GM19455 (cell line): ENCODE results near the gene RRAGA.
"Not testable (repeated sequence)": the region's sequence is repeated elsewhere in the genome, so short reads cannot be mapped to it uniquely, and the experiment has no call there.

ENCODE experiments used
- ATAC-seq: cut with Tn5 transposase; IDR thresholded peaks from one replicate; pipeline ENCODE4 v1.9.1; 2021; ENCODE audit not compliant: unreplicated experiment

The RRAGA gene

GRCh38 chr9:19074836-19075235 is 25.6 kb downstream of the RRAGA start:
- ATAC-seq = no peak

DNA sequence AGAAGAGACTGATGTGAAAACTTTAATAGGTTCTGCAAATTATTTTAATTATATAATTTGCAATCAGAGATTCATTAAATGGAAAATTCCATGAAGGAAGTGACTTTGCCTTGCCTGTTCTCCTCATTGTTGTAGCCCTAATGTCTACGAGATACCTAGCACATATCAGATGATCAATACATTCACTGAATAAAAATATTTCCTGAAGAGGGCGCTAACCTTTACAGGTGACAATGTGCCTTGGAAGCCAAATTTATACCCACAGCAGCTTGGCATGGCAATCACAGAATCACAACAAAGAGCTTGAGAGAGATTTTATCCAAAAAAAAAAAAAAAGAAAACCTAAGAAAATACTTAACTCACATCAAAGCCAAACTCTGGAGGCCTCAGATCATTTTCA is 36.1 kb downstream of the RRAGA start:
- no peak for ATAC-seq

DNA sequence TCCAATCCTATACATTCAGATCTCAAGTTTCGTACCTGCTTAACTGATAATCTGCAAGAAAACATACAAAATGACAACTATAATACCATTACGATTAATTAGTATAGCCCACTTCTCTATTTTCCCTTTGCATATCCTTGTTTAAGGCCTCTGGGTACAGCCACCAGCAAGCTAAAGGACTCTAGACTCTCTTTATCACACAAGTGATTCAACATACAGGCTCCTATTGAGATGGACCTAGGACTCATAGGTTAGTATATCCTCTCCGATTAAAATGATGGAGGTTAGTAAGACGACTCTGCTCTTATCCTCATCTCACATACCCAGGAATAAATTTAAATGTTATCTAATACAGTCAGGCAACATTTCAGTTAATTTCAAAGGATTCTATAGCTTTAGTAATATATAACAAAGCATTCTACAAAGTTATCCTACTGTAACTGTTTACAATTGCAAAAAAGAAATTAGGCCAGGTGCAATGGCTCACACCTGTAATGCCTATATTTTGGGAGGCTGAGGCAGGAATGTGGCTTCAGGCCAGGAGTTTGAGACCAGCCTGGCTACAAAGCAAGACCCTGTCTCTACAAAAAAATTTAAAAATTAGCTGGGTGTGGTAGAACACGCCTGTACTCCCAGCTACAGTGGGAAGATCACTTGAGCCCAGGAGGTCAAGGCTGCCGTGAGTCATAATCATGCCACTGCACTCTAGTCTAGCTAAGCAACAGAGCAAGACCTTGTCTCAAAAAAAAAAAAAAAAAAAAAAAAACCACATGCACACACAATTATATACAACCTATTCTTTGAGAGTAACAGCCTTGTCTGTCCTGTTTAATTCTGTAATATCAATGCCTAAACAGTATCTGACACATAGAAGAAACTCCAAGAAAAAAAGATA is 38.1 kb downstream of the RRAGA start:
- no peak for ATAC-seq

- ATAC-seq = not testable (repeated sequence)
Measured at GRCh38 chr9:19097431-19097830, 48.2 kb downstream of the RRAGA start.
